ENCODE data around the gene PLEKHB2. TPM values are rescaled to one million over a fixed set of nuclear protein-coding genes. Genes with fewer than 3 reads are reported as not detected.
"Not testable (repeated sequence)": the region's sequence is repeated elsewhere in the genome, so short reads cannot be mapped to it uniquely, and the experiment has no call there.

The PLEKHB2 gene
- total RNA-seq, 1 donor from 2014 or later: 53.9 TPM

DNA sequence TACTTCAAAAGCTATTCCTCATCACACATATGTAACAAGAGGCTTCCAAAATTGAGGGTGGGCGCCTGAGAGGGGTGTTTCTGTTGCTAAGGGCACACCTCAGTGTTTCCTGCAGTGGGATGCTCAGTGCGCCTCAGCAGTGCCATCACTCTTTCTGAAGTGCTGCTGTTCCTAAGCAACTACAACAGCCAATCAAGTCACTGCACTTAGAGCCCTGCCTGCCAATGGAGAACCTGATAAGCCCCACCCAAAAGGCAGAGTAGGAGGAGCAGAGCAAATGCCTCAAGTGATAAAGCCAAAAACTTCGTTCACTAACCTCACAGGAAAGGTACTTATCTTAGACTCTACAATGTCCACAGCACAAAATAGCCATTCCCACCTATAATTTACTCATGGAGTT lies 88.3 kb downstream of the PLEKHB2 start:
- H3K27ac Mint-ChIP-seq (ENCODE audit: unreplicated experiment); DNase-seq (ENCODE audit: extremely low spot score, unreplicated experiment); H3K36me3 Mint-ChIP-seq (ENCODE audit: unreplicated experiment); H3K9me3 Mint-ChIP-seq (ENCODE audit: unreplicated experiment); H3K4me3 Mint-ChIP-seq (ENCODE audit: unreplicated experiment); H3K4me1 Mint-ChIP-seq (ENCODE audit: unreplicated experiment): not testable (repeated sequence)
- peaks cover 21% of the 10 kb centered on the region for H3K27me3 Mint-ChIP-seq (ENCODE audit: unreplicated experiment)

DNA sequence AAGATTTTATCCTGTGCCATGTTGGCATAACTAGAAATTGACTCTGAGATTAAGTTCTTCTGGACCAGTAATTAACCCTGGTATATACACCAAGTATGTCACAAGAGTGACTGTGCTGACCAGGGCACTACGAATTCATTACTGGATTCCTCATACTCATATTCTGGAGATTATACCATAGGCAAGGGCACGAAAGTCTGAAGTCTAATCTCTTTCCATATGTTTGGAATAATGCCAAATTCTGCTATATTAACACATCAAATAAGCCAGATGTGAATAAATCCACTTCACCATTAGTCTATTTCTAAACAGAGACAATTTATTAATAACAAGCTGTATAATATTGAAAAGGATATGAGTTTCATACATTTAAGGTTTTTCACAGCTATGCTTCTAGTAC lies 91.0 kb downstream of the PLEKHB2 start:
- H3K27ac Mint-ChIP-seq (ENCODE audit: unreplicated experiment); H3K4me3 Mint-ChIP-seq (ENCODE audit: unreplicated experiment); H3K4me1 Mint-ChIP-seq (ENCODE audit: unreplicated experiment); DNase-seq (ENCODE audit: extremely low spot score, unreplicated experiment); H3K9me3 Mint-ChIP-seq (ENCODE audit: unreplicated experiment); H3K36me3 Mint-ChIP-seq (ENCODE audit: unreplicated experiment): not testable (repeated sequence)
- H3K27me3 Mint-ChIP-seq (ENCODE audit: unreplicated experiment): peaks cover 20% of the 10 kb centered on the region

Other genes starting within 250 kb of the PLEKHB2 start
- 111 and 114 TPM in 2 replicates for gene FAM168B, start 11.9 kb upstream of the PLEKHB2 start, total RNA-seq
- gene POTEE, start 104.2 kb downstream of the PLEKHB2 start, total RNA-seq: 0.21 TPM in 1 of 2 replicates, not detected in the other

Measured in osteocyte (in vitro differentiated cells).